Peyer's patch (tissue), 4 donors: ENCODE results near the gene MEA1.

Experiments
- POLR2A ChIP-seq, 2 donors: fragments of 450-650 bp; IDR thresholded peaks; one replicate each; pipeline ENCODE4 v1.5.1; 2017; ENCODE audit warnings: antibody characterized with exemption in 2 of 2, mild to moderate bottlenecking in 2 of 2, moderate library complexity in 2 of 2
- TF ChIP-seq, protein P1 (sequence below), 6 experiments: fragments of 450-650 bp in 4 of 6; fragments of 200-600 bp in 2 of 6; sonication (generic) in 1 of 6; IDR thresholded peaks; one replicate each; pipeline ENCODE4 v1.5.1; 2017 to 2019; ENCODE audit warnings: antibody characterized with exemption in 6 of 6, mild to moderate bottlenecking in 3 of 6, moderate library complexity in 1 of 6

DNA sequence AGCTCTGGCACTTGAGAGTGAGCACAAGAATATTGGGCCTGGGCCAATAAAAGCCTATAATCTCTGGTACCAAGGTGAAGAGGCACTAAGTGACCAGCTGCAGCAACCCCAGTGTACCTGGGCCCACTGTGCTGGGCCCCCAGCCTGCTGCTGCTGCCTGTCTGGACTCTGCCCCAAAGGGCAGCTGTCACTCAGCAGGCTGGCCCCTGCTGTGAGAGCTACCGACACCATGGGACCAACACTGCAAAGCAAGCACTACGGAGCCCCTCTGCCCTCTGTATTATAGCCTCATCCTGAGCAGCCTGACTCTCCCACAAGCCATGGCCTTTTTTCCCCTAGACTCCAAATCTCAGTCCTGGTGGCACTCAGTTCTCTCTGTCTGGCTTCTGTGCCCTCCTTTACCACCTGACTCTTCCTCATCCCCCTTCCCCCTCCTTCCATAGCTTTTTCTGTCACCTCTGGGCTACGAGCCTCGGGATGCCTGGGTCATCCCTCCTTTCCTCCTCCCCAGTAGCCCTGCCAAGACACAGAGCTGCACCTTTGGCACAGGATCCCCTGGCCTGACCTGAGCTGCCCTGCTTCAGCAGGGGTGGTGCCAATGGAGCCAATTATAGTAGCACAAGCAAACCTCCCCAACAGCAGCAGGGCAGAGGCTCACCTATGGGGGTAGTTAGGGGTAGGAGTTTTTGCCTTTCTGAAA lies 21.9 kb upstream of the MEA1 start:
- TF ChIP-seq POLR2A (IDR thresholded peaks at IDR 0.05) = no peak
- TF ChIP-seq, protein P1, sequence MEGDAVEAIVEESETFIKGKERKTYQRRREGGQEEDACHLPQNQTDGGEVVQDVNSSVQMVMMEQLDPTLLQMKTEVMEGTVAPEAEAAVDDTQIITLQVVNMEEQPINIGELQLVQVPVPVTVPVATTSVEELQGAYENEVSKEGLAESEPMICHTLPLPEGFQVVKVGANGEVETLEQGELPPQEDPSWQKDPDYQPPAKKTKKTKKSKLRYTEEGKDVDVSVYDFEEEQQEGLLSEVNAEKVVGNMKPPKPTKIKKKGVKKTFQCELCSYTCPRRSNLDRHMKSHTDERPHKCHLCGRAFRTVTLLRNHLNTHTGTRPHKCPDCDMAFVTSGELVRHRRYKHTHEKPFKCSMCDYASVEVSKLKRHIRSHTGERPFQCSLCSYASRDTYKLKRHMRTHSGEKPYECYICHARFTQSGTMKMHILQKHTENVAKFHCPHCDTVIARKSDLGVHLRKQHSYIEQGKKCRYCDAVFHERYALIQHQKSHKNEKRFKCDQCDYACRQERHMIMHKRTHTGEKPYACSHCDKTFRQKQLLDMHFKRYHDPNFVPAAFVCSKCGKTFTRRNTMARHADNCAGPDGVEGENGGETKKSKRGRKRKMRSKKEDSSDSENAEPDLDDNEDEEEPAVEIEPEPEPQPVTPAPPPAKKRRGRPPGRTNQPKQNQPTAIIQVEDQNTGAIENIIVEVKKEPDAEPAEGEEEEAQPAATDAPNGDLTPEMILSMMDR (IDR thresholded peaks at IDR 0.05) = no peak
